HepG2 (cell line): ENCODE data around the gene ICAM5. TPM values are rescaled to one million over a fixed set of nuclear protein-coding genes. Genes with fewer than 3 reads are reported as not detected.

Experiments used
- CENPBD1 ChIP-seq: sonication (generic); formaldehyde crosslinking; IDR thresholded peaks from 2 replicates; pipeline ENCODE4 v1.8.0; 2022; ENCODE audit warnings: missing genetic modification reagents, low read depth, mild to moderate bottlenecking, borderline replicate concordance
- DNMT1 ChIP-seq: sonication (generic); formaldehyde crosslinking; IDR thresholded peaks from 2 replicates; pipeline ENCODE4 v1.5.1; 2020; ENCODE audit warnings: mild to moderate bottlenecking, missing genetic modification reagents
- FIP1L1 ChIP-seq: fragments of 200-400 bp; formaldehyde crosslinking; IDR thresholded peaks from 2 replicates; pipeline ENCODE4 v1.6.1; 2018; ENCODE audit warnings: low read depth, mild to moderate bottlenecking, low read length, moderate library complexity, borderline replicate concordance; ENCODE audit not compliant: insufficient read depth
- HNRNPH1 ChIP-seq: fragments of 200-400 bp; formaldehyde crosslinking; optimal IDR thresholded peaks from 2 replicates; pipeline ENCODE3; 2017; ENCODE audit warnings: mild to moderate bottlenecking, low read depth, low read length
- MAFK ChIP-seq, 2 experiments: IDR thresholded peaks in 1 of 2; conservative IDR thresholded peaks in 1 of 2; 2 replicates each; pipeline ENCODE4 v1.6.1; 2011; ENCODE audit warnings: improper control_type of control experiment in 2 of 2, low read length in 2 of 2
- MED1 ChIP-seq: sonication (generic); formaldehyde crosslinking; IDR thresholded peaks from 2 replicates; pipeline ENCODE4 v1.4.0; 2020; ENCODE audit warnings: missing genetic modification reagents
- MZF1 ChIP-seq: sonication (generic); formaldehyde crosslinking; IDR thresholded peaks from 2 replicates; pipeline ENCODE4 v1.8.1; 2023; ENCODE audit warnings: mild to moderate bottlenecking, missing genetic modification reagents, borderline replicate concordance
- PHB2 ChIP-seq: fragments of 450-650 bp; IDR thresholded peaks from 2 replicates; pipeline ENCODE4 v1.6.1; 2018; ENCODE audit not compliant: partially characterized antibody
- RXRB ChIP-seq: IDR thresholded peaks from 2 replicates; pipeline ENCODE4 v1.6.1; 2016; ENCODE audit warnings: borderline replicate concordance, missing genetic modification reagents, missing compliant biosample characterization
- SNAPC5 ChIP-seq: sonication (generic); formaldehyde crosslinking; IDR thresholded peaks from 2 replicates; pipeline ENCODE4 v1.8.1; 2023; ENCODE audit warnings: mild to moderate bottlenecking, missing genetic modification reagents, borderline replicate concordance
- SRSF4 ChIP-seq: fragments of 200-400 bp; formaldehyde crosslinking; IDR thresholded peaks from one replicate; pipeline ENCODE4 v1.6.1; 2018; ENCODE audit warnings: mild to moderate bottlenecking, low read depth, low read length, moderate library complexity; ENCODE audit not compliant: poor library complexity, severe bottlenecking
- TBP ChIP-seq: sonication (generic); formaldehyde crosslinking; IDR thresholded peaks from 2 replicates; pipeline ENCODE4 v1.5.0; 2020; ENCODE audit warnings: missing genetic modification reagents
- ZBED4 ChIP-seq: sonication (generic); formaldehyde crosslinking; IDR thresholded peaks from 2 replicates; pipeline ENCODE4 v1.4.0; 2020; ENCODE audit warnings: missing genetic modification reagents, borderline replicate concordance
- ZNF337 ChIP-seq: sonication (generic); formaldehyde crosslinking; IDR thresholded peaks from 2 replicates; pipeline ENCODE4 v1.5.1; 2020; ENCODE audit warnings: missing genetic modification reagents, low read depth, mild to moderate bottlenecking, borderline replicate concordance
- ZNF572 ChIP-seq: sonication (generic); formaldehyde crosslinking; IDR thresholded peaks from 2 replicates; pipeline ENCODE4 v1.5.1; 2020; ENCODE audit warnings: mild to moderate bottlenecking, missing genetic modification reagents
- ZNF577 ChIP-seq: sonication (generic); formaldehyde crosslinking; IDR thresholded peaks from 2 replicates; pipeline ENCODE4 v1.4.0; 2020; ENCODE audit warnings: mild to moderate bottlenecking, low read depth, missing genetic modification reagents, borderline replicate concordance
- ZNF687 ChIP-seq: sonication (generic); formaldehyde crosslinking; IDR thresholded peaks from 2 replicates; pipeline ENCODE4 v1.5.1; 2020; ENCODE audit warnings: mild to moderate bottlenecking, missing genetic modification reagents, moderate library complexity
- ZNF737 ChIP-seq: sonication (generic); formaldehyde crosslinking; IDR thresholded peaks from 2 replicates; pipeline ENCODE4 v1.5.0; 2020; ENCODE audit warnings: missing genetic modification reagents, mild to moderate bottlenecking, borderline replicate concordance
- polyA plus RNA-seq, 8 experiments: library from polyadenylated mRNA; depleted of rRNA in 3 of 8; stranded (reverse) in 7 of 8; unstranded in 1 of 8; fragments of >200 nt; fragmentation: Illumina TruSeq in 4 of 8; extraction: Trizol in 4 of 8; gene quantifications; 2 replicates each; pipeline versions ENCODE4 v1.2.1 to v1.2.3, GENCODE V29; 2011 to 2016; ENCODE audit warnings: low read depth in 4 of 8, missing spikeins in 1 of 8, mixed read lengths in 1 of 8; ENCODE audit not compliant: insufficient read depth in 1 of 8
- total RNA-seq, 5 experiments: library from RNA; depleted of rRNA; stranded (reverse); fragments of >200 nt; fragmentation: Illumina TruSeq; extraction: Trizol; gene quantifications; 2 replicates each; pipeline ENCODE4 v1.2.3, GENCODE V29; 2016; ENCODE audit warnings: low read depth in 1 of 5

Gene ICAM5
- total and polyA plus RNA-seq, 2 of the 13 experiments (the other 11 are each of a cell fraction or from before 2014, with no cell fraction given) = 0.46 to 1.6 TPM

- TF ChIP-seq ZBED4 (CRISPR knock-in tag) (peak; percentile 80), RXRB (CRISPR knock-in tag) (peak; percentile 87), MAFK (conservative IDR thresholded peaks at IDR 0.05 in 1 of 2, IDR thresholded peaks at IDR 0.05 in 1 of 2; ENCODE audit: low read length in 2 of 2) (no peak), ZNF577 (CRISPR knock-in tag) (no peak), ZNF687 (CRISPR knock-in tag) (peak; percentile 98), CENPBD1 (CRISPR knock-in tag) (no peak), TBP (CRISPR knock-in tag) (no peak), ZNF337 (CRISPR knock-in tag) (no peak), SNAPC5 (CRISPR knock-in tag) (peak; percentile 54; the same call in 1 of the 2 replicates), HNRNPH1 (no peak), ZNF737 (CRISPR knock-in tag) (no peak), PHB2 (no peak), FIP1L1 (no peak), ZNF572 (CRISPR knock-in tag) (peak; percentile 94), MZF1 (no peak), DNMT1 (CRISPR knock-in tag) (no peak), SRSF4 (no peak), MED1 (CRISPR knock-in tag) (peak; percentile 92)
Observed at GRCh38 chr19:10270616-10271394, 18.9 kb upstream of the ICAM5 start, which contains the start of gene ICAM1 (continued).
